Trophoblast cell (in vitro differentiated cells and primary cell): ENCODE results near the gene WIPF2.

Experiments used
- DNase-seq, 2 donors: peaks; one replicate each; pipeline ENCODE4 v3.0.0-alpha.2; 2016
- H2AFZ ChIP-seq: 2 replicates; pipeline ENCODE4 v1.6.1; 2013; ENCODE audit warnings: low read length, moderate library complexity, mild to moderate bottlenecking; ENCODE audit not compliant: insufficient read depth, poor library complexity
- H2AK5ac ChIP-seq: 2 replicates; pipeline ENCODE4 v1.6.1; 2013; ENCODE audit warnings: mild to moderate bottlenecking, low read length
- H2BK120ac ChIP-seq: 2 replicates; pipeline ENCODE4 v1.6.1; 2013; ENCODE audit warnings: low read length, mild to moderate bottlenecking, moderate library complexity; ENCODE audit not compliant: insufficient read depth, poor library complexity
- H2BK12ac ChIP-seq: 2 replicates; pipeline ENCODE4 v1.6.1; 2013; ENCODE audit warnings: mild to moderate bottlenecking, low read length, moderate library complexity
- H2BK5ac ChIP-seq: 2 replicates; pipeline ENCODE4 v1.6.1; 2013; ENCODE audit warnings: low read length, low read depth, moderate library complexity, mild to moderate bottlenecking; ENCODE audit not compliant: poor library complexity
- H3K14ac ChIP-seq: 2 replicates; pipeline ENCODE4 v1.6.1; 2013; ENCODE audit warnings: mild to moderate bottlenecking, low read length
- H3K18ac ChIP-seq: 2 replicates; pipeline ENCODE4 v1.6.1; 2013; ENCODE audit warnings: mild to moderate bottlenecking, low read length
- H3K23ac ChIP-seq: 2 replicates; pipeline ENCODE4 v1.6.1; 2013; ENCODE audit warnings: low read length
- H3K27ac ChIP-seq: 2 replicates; pipeline ENCODE4 v1.5.1; 2013; ENCODE audit warnings: low read depth, mild to moderate bottlenecking, inconsistent platforms, low read length, moderate library complexity
- H3K27me3 ChIP-seq: 2 replicates; pipeline ENCODE4 v1.6.1; 2013; ENCODE audit warnings: inconsistent platforms, mild to moderate bottlenecking, low read length, moderate library complexity; ENCODE audit not compliant: insufficient read depth
- H3K36me3 ChIP-seq, 2 experiments: 1 replicate in 1 of 2; 2 replicates in 1 of 2; pipeline ENCODE4 v1.6.1; 2013; ENCODE audit warnings: low read length in 2 of 2, mild to moderate bottlenecking in 2 of 2, moderate library complexity in 1 of 2; ENCODE audit not compliant: insufficient read depth in 2 of 2, control insufficient read depth in 1 of 2
- H3K4ac ChIP-seq: 2 replicates; pipeline ENCODE4 v1.6.1; 2013; ENCODE audit warnings: low read depth, mild to moderate bottlenecking, low read length, moderate library complexity
- H3K4me1 ChIP-seq, 2 experiments: 1 replicate in 1 of 2; 2 replicates in 1 of 2; pipeline ENCODE4 v1.6.1; 2013; ENCODE audit warnings: low read length in 2 of 2, mild to moderate bottlenecking in 2 of 2, moderate library complexity in 1 of 2; ENCODE audit not compliant: insufficient read depth in 2 of 2, control insufficient read depth in 1 of 2
- H3K4me2 ChIP-seq: 2 replicates; pipeline ENCODE4 v1.6.1; 2013; ENCODE audit warnings: inconsistent platforms, mild to moderate bottlenecking, low read length, moderate library complexity
- H3K4me3 ChIP-seq: 2 replicates; pipeline ENCODE4 v1.5.1; 2013; ENCODE audit warnings: mild to moderate bottlenecking, low read depth, low read length, inconsistent platforms
- H3K79me1 ChIP-seq: one replicate; pipeline ENCODE4 v1.6.1; 2013; ENCODE audit warnings: low read length
- H3K79me2 ChIP-seq: 2 replicates; pipeline ENCODE4 v1.6.1; 2013; ENCODE audit warnings: low read length, mild to moderate bottlenecking; ENCODE audit not compliant: control insufficient read depth, insufficient read depth, poor library complexity
- H3K9ac ChIP-seq: 2 replicates; pipeline ENCODE4 v1.6.1; 2013; ENCODE audit warnings: mild to moderate bottlenecking, low read length
- H3K9me3 ChIP-seq: 2 replicates; pipeline ENCODE4 v1.6.1; 2013; ENCODE audit warnings: low read depth, mild to moderate bottlenecking, control low read depth, inconsistent platforms, low read length; ENCODE audit not compliant: insufficient read depth
- H4K12ac ChIP-seq: 2 replicates; pipeline ENCODE4 v1.6.1; 2013; ENCODE audit warnings: low read depth, mild to moderate bottlenecking, low read length, moderate library complexity
- H4K8ac ChIP-seq: 2 replicates; pipeline ENCODE4 v1.6.1; 2013; ENCODE audit warnings: low read depth, mild to moderate bottlenecking, low read length, moderate library complexity
- H4K91ac ChIP-seq: one replicate; pipeline ENCODE4 v1.6.1; 2013; ENCODE audit warnings: low read depth, mild to moderate bottlenecking, low read length, moderate library complexity
- WGBS: extraction: QIAGEN DNeasy Blood & Tissue Kit; methylation state at CpG from one replicate; pipeline ENCODE4 v1.1.7; 2013; ENCODE audit warnings: missing lambda C conversion rate; ENCODE audit not compliant: insufficient read length, insufficient coverage; ENCODE audit errors: extremely low coverage; 5-methylcytosine and 5-hydroxymethylcytosine counted together

WIPF2 gene

GRCh38 chr17:40264458-40265185 lies 45.5 kb downstream of the WIPF2 start:
- Histone ChIP-seq H2AFZ (no peak overlapping the region), H3K4me2 (no peak overlapping the region), H3K36me3 (peaks cover 28 to 46% of the 10 kb centered on the region in 2 experiments), H3K23ac (no peak overlapping the region), H3K9ac (no peak overlapping the region), H3K14ac (no peak overlapping the region), H3K27ac (no peak overlapping the region), H3K79me2 (no peaks in the 10 kb centered on the region), H3K79me1 (no peaks in the 10 kb centered on the region), H3K4me1 (no peaks in the 10 kb centered on the region), H2AK5ac (no peak overlapping the region), H4K91ac (no peak overlapping the region), H3K27me3 (no peaks in the 10 kb centered on the region), H3K18ac (no peak overlapping the region), H3K9me3 (no peaks in the 10 kb centered on the region), H2BK12ac (no peak overlapping the region), H4K12ac (no peak overlapping the region), H3K4ac (no peak overlapping the region), H3K4me3 (no peak overlapping the region), H4K8ac (no peak overlapping the region), H2BK5ac (no peak overlapping the region), H2BK120ac (no peak overlapping the region)
- WGBS = no CpG with 5 or more reads among the region's 21 CpGs
- DNase-seq = no peak

GRCh38 chr17:40265337-40265736 lies 46.2 kb downstream of the WIPF2 start:
- H4K91ac ChIP-seq = no peak overlapping the region
- H3K4me3 ChIP-seq = no peak overlapping the region
- H3K23ac ChIP-seq = no peak overlapping the region
- no peaks in the 10 kb centered on the region for H3K4me1 ChIP-seq
- H3K79me1 ChIP-seq = no peaks in the 10 kb centered on the region
- no peak overlapping the region for H3K4me2 ChIP-seq
- H3K4ac ChIP-seq = no peak overlapping the region
- peaks cover 27 to 43% of the 10 kb centered on the region in 2 experiments for H3K36me3 ChIP-seq
- H3K9ac ChIP-seq = no peak overlapping the region
- H4K8ac ChIP-seq = no peak overlapping the region
- H2AK5ac ChIP-seq = no peak overlapping the region
- H3K27ac ChIP-seq = no peak overlapping the region
- no peaks in the 10 kb centered on the region for H3K9me3 ChIP-seq
- no peaks in the 10 kb centered on the region for H3K27me3 ChIP-seq
- no peak overlapping the region for H2BK12ac ChIP-seq
- no peak overlapping the region for H3K18ac ChIP-seq
- H2BK120ac ChIP-seq = no peak overlapping the region
- H3K79me2 ChIP-seq = no peaks in the 10 kb centered on the region
- H2BK5ac ChIP-seq = no peak overlapping the region
- H2AFZ ChIP-seq = no peak overlapping the region
- DNase-seq = no peak
- no peak overlapping the region for H3K14ac ChIP-seq
- WGBS = no CpG with 5 or more reads among the region's 5 CpGs
- H4K12ac ChIP-seq = no peak overlapping the region

GRCh38 chr17:40266882-40267281 lies 47.8 kb downstream of the WIPF2 start:
- H3K9ac ChIP-seq = no peak overlapping the region
- no peak overlapping the region for H3K18ac ChIP-seq
- no peaks in the 10 kb centered on the region for H3K79me1 ChIP-seq
- H3K14ac ChIP-seq = no peak overlapping the region
- H3K4me1 ChIP-seq = no peaks in the 10 kb centered on the region
- no peak overlapping the region for H4K12ac ChIP-seq
- no peaks in the 10 kb centered on the region for H3K27me3 ChIP-seq
- H4K91ac ChIP-seq = no peak overlapping the region
- H2AK5ac ChIP-seq = no peak overlapping the region
- no peak overlapping the region for H3K4ac ChIP-seq
- DNase-seq = no peak
- H3K4me3 ChIP-seq = no peak overlapping the region
- no CpG with 5 or more reads among the region's 6 CpGs for WGBS
- H2BK12ac ChIP-seq = no peak overlapping the region
- no peak overlapping the region for H3K4me2 ChIP-seq
- peaks cover 21 to 37% of the 10 kb centered on the region in 2 experiments for H3K36me3 ChIP-seq
- H2BK120ac ChIP-seq = no peak overlapping the region
- no peak overlapping the region for H3K23ac ChIP-seq
- H3K27ac ChIP-seq = no peak overlapping the region
- no peak overlapping the region for H2BK5ac ChIP-seq
- no peak overlapping the region for H2AFZ ChIP-seq
- no peaks in the 10 kb centered on the region for H3K79me2 ChIP-seq
- no peaks in the 10 kb centered on the region for H3K9me3 ChIP-seq
- no peak overlapping the region for H4K8ac ChIP-seq

GRCh38 chr17:40268141-40268712 lies 49.1 kb downstream of the WIPF2 start:
- no peak overlapping the region for H3K4me2 ChIP-seq
- no peak overlapping the region for H3K23ac ChIP-seq
- H3K4ac ChIP-seq = no peak overlapping the region
- no peak overlapping the region for H3K4me3 ChIP-seq
- no peaks in the 10 kb centered on the region for H3K79me2 ChIP-seq
- WGBS = no CpG with 5 or more reads among the region's 2 CpGs
- H3K14ac ChIP-seq = no peak overlapping the region
- no peaks in the 10 kb centered on the region for H3K9me3 ChIP-seq
- no peak overlapping the region for H4K91ac ChIP-seq
- H3K27ac ChIP-seq = no peak overlapping the region
- H2AFZ ChIP-seq = no peak overlapping the region
- no peak overlapping the region for H2BK120ac ChIP-seq
- H3K9ac ChIP-seq = no peak overlapping the region
- H3K18ac ChIP-seq = no peak overlapping the region
- H2AK5ac ChIP-seq = no peak overlapping the region
- H3K4me1 ChIP-seq = no peaks in the 10 kb centered on the region
- DNase-seq = no peak
- no peaks in the 10 kb centered on the region for H3K27me3 ChIP-seq
- no peak overlapping the region for H4K8ac ChIP-seq
- no peak overlapping the region for H2BK12ac ChIP-seq
- no peaks in the 10 kb centered on the region for H3K79me1 ChIP-seq
- H3K36me3 ChIP-seq = peaks cover 18 to 30% of the 10 kb centered on the region in 2 experiments
- H2BK5ac ChIP-seq = no peak overlapping the region
- no peak overlapping the region for H4K12ac ChIP-seq
